Ectodermal cell (in vitro differentiated cells): ENCODE results near the gene COBLL1.
"Not testable (repeated sequence)": the region's sequence is repeated elsewhere in the genome, so short reads cannot be mapped to it uniquely, and the experiment has no call there.

Experiments
- H3K27ac ChIP-seq: 2 replicates; pipeline ENCODE4 v1.7.0; 2013; ENCODE audit warnings: mild to moderate bottlenecking, low read depth, low read length; ENCODE audit not compliant: insufficient read depth, poor library complexity, severe bottlenecking
- H3K27me3 ChIP-seq: 2 replicates; pipeline ENCODE4 v1.7.0; 2013; ENCODE audit warnings: mild to moderate bottlenecking, low read length; ENCODE audit not compliant: insufficient read depth, control insufficient read depth, poor library complexity, severe bottlenecking
- H3K36me3 ChIP-seq: one replicate; pipeline ENCODE4 v1.7.0; 2013; ENCODE audit warnings: low read length; ENCODE audit not compliant: control insufficient read depth, insufficient read depth
- H3K4me1 ChIP-seq: one replicate; pipeline ENCODE4 v1.7.0; 2013; ENCODE audit warnings: low read length; ENCODE audit not compliant: control insufficient read depth, insufficient read depth
- H3K4me3 ChIP-seq: 2 replicates; pipeline ENCODE4 v1.7.0; 2013; ENCODE audit warnings: low read depth, low read length, control low read depth; ENCODE audit not compliant: insufficient read depth
- H3K9me3 ChIP-seq: 2 replicates; pipeline ENCODE4 v1.7.0; 2013; ENCODE audit warnings: mild to moderate bottlenecking, low read length, moderate library complexity; ENCODE audit not compliant: control insufficient read depth
- WGBS, 2 experiments: methylation state at CpG; one replicate each; pipeline ENCODE4 v1.1.7; 2013; ENCODE audit warnings: missing lambda C conversion rate in 2 of 2; 5-methylcytosine and 5-hydroxymethylcytosine counted together

The COBLL1 gene

DNA sequence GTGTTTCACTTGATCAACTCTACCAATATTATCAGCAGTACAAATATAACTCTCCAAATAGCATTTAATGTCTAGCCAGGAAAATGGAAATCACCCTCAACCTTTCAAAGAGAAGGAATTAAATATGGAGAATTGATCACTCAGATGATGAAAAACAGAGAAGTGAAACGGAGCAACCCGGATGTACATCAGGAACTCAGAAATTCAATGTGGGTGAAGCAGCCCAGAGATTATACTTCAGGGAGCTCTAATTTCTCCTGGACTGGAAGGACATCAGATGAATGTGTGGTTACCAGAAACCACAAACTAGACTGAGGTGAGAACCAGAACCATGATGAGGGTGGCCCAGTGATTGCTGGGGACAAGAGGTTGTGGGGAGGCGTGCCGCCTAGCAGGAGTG, 35.5 kb upstream of the COBLL1 start:
- no peaks in the 10 kb centered on the region for H3K9me3 ChIP-seq
- WGBS, 2 experiments = 95 to 98% methylated on average over 4 of the region's 4 CpGs
- peaks cover 5% of the 10 kb centered on the region for H3K4me1 ChIP-seq
- H3K27me3 ChIP-seq = no peaks in the 10 kb centered on the region
- H3K36me3 ChIP-seq = no peaks in the 10 kb centered on the region
- H3K27ac ChIP-seq = no peak overlapping the region
- no peak overlapping the region for H3K4me3 ChIP-seq

DNA sequence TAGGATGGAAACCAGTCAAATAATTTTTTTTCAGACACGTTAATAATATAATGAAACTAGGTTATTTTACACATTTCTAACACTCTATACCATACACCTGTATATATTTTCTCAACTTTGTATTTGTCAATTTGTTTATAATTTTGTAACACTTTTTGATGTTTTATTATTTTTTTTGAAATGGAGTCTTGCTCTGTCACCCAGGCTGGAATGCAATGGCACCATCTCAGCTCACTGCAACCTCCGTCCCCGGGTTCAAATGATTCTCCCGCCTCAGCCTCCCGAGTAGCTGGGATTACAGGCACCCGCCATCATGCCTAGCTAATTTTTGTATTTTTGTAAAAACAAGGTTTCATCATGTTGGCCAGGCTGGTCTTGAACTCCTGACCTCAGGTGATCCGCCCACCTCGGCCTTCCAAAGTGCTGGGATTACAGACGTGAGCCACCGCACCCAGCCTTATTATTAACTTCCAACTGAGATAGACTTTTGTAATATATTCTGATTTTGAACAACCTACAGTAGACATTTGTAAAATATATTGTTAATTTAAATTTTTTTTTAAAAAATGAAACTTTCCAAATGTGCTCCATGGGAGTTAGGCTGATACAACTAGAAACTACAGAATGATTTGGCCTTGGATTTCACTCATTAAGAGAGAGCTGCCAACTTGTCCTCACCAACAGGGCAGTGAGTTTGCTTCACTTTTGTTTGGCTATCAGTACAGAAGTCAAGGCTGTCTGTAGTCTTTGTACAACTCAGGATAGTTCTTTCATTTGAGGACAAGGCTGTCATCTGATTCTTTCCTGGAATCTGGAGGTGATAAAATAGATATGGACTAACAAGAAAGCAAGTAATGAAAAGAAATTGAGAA, 33.9 kb upstream of the COBLL1 start:
- WGBS, 2 experiments = 94 to 95% methylated on average over 7 to 8 of the region's 10 CpGs
- Histone ChIP-seq H3K27me3 (no peaks in the 10 kb centered on the region), H3K9me3 (no peaks in the 10 kb centered on the region), H3K4me1 (peaks cover 5% of the 10 kb centered on the region), H3K27ac (no peak overlapping the region), H3K4me3 (no peak overlapping the region), H3K36me3 (no peaks in the 10 kb centered on the region)

DNA sequence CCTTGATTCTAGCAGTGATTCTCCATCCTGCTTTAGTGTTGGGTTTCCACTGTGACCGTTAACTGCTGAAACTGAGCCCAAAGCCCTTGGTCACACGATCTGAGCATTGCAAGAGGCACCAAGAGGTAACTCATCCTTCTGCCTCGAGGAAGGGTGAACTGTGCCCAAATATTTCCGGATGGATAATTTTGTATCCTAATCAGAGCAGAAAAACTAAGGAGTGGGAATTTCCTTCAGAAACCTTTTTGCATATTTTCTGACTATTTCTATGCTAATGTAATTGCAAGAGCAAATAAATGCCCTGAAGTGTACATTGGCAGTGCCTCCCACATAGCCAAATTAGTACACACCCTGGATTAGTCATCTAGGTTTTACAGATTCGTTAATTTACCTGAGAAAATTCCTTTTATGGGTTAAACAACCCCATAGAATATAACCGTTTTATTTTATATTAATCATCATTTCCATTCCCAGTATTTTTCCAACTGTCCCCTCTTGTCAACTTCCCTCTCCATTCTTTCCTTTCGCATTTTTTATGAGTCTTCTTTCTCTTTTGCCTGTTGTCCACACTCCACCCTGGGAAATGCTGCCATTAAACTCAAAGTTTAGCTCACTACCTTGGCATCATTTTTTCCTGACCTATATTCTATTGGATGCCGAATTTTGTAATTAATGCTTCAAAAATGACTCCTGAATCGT, 31.7 kb upstream of the COBLL1 start:
- Histone ChIP-seq H3K4me1 (peaks cover 2% of the 10 kb centered on the region), H3K36me3 (no peaks in the 10 kb centered on the region), H3K27ac (no peak overlapping the region), H3K9me3 (no peaks in the 10 kb centered on the region), H3K27me3 (no peaks in the 10 kb centered on the region), H3K4me3 (no peak overlapping the region)
- 86% methylated on average over 9 of the region's 9 CpGs for WGBS, 2 experiments

DNA sequence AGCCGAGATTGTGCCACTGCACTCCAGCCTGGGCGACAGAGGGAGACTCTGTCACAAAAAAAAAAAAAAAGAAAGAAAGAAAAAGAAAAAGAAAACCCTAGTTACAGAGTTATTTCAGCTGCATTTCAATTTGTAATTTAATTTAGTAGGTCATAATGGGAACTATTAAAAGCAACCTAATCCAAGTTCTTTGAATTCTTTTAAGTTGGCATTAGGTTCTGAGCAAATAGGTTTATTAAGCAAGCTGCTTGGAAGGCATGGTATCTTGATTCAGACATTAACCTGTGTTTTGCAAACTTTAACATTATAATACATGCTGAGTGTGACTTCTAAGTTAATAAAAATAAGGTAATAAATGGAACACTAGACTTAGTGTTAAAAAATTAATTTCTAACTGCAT, 29.8 kb upstream of the COBLL1 start:
- Histone ChIP-seq H3K4me3 (no peak overlapping the region), H3K4me1 (no peaks in the 10 kb centered on the region), H3K36me3 (no peaks in the 10 kb centered on the region), H3K9me3 (no peaks in the 10 kb centered on the region), H3K27me3 (no peaks in the 10 kb centered on the region), H3K27ac (no peak overlapping the region)
- 92 to 93% methylated on average over 1 to 2 of the region's 2 CpGs for WGBS, 2 experiments

DNA sequence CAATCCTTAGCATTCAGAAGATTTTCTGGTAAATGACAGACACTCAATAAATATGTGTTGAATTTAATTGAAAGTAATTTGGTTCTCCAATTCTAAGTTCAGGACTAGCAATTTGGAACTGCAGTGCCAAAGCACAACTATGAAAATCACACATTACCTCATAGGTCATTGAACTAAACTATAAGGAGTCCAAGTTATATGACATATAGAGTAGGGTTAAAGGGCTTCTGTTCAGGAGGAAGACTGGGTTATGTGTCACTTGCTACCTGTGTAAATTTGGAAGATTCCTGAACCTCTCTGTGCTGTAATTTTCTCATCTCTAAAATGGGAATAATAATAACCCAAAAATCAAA, 27.8 kb upstream of the COBLL1 start:
- Histone ChIP-seq H3K36me3 (no peaks in the 10 kb centered on the region), H3K9me3 (no peaks in the 10 kb centered on the region), H3K4me1 (no peaks in the 10 kb centered on the region), H3K4me3 (no peak overlapping the region), H3K27ac (no peak overlapping the region), H3K27me3 (no peaks in the 10 kb centered on the region)

DNA sequence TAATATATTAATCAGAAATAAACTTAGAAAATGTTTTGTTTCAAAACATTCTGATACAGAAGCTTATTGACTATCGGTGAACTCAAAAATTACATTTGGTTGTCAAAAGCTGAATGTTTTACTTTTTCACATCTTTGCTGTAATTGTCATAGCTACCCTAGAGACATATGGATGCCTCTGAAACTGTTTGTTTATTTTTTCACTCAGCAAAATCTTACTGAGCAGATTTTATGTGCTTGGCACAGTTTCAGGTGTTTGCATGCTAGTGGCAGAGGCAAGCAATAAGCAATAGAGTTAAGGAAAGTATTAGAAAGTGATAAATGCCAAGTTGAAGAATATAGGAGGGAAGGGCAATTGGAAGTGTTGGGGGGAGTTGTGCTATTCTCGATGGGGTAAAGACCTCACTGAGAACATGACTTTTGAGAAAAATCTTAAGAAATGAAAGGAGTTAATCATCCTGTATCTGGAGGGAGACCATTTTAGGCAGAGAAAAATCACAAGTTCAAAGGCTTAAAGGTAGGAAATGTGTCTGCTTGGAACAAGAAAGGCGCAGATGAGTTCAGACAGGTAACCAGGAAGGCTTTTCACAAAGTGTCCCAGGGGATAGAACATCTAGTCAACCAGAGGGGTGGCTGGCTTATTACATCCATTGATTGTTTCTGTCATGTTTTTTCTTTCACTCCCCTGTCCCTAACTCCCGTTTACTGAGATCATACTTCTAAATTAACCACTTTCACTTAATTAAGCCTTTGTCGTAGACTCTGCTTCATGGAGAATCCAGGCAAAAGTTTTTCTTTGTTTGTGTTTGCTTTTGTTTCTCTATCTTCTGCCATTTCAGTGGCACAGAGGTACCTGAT, 27.2 kb upstream of the COBLL1 start:
- Histone ChIP-seq H3K9me3 (no peaks in the 10 kb centered on the region), H3K27me3 (no peaks in the 10 kb centered on the region), H3K4me3 (no peak overlapping the region), H3K4me1 (no peaks in the 10 kb centered on the region), H3K27ac (no peak overlapping the region), H3K36me3 (no peaks in the 10 kb centered on the region)
- WGBS, 2 experiments = 93 to 96% methylated on average over 5 of the region's 5 CpGs

DNA sequence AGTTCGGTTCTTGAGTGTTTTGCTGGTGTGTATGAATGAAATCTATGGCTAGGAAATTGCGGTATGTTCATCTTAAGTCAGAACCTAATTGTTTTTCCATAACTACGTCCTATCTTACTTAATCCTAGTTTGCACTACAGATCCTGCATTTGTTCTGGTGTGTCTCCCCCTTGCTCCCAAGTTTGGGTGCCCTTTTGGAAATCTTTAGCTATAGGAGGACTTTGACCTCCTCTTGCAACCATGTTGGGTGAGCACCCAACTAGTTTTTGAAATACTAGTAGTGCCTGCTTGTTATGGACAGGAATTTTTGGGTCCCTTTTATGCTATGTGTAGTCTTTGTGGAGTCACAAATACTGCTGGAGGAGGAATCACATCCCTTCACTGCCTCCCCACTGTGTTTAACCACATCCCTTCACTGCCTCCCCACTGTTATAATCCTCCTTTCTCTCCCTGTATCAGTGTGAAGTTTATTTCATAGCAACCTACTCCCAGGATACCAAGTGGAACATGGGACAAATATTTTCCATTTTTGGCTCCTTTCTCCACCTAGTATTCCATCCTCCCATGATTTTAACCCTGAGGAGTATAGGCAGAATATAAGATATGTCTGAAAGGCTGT, 26.3 kb upstream of the COBLL1 start:
- H3K9me3 ChIP-seq = no peaks in the 10 kb centered on the region
- H3K4me1 ChIP-seq = no peaks in the 10 kb centered on the region
- no peak overlapping the region for H3K27ac ChIP-seq
- no peak overlapping the region for H3K4me3 ChIP-seq
- 55 to 62% methylated on average over 3 of the region's 3 CpGs for WGBS, 2 experiments
- no peaks in the 10 kb centered on the region for H3K27me3 ChIP-seq
- no peaks in the 10 kb centered on the region for H3K36me3 ChIP-seq

DNA sequence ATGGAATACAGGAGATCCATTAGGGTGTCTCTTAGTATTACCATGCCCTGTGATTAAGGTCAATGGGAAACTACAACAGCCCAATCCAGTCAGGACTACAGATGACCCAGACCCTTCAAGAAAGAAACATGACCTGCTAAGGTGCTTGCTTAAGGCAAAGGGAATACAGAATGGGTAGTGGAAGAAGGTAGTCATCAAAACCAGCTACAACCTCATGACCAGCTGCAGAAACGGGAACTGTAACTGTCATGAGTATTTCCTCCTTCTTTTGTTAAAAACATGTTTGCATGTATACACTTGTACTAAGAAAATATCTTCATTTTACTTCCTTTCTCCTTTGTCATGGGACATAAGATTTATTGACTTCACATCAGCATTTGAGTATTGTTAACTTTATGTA, 24.8 kb upstream of the COBLL1 start:
- not testable (repeated sequence) for H3K36me3 ChIP-seq, H3K4me3 ChIP-seq, H3K27me3 ChIP-seq, H3K27ac ChIP-seq, H3K9me3 ChIP-seq, H3K4me1 ChIP-seq
- WGBS, 2 experiments = 100% methylated on average over 1 of the region's 1 CpG; no CpG with 5 or more reads in 1 of the 2 experiments

DNA sequence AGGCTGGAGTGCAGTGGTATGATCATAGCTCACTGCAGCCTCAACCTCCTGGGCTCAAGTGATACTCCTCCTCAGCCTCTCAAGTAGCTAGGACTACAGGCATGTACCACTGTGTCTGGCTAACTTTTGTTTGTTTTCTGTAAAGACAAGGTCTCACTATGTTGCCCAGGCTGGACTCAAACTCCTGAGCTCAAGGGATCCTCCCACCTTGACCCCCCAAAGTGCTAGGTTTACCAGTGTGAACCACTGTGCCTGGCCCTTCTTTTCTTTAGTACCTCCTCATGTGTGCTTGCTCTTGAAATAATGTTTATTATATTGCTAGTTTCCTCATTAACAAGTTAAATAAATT, 19.0 kb upstream of the COBLL1 start:
- H3K36me3 ChIP-seq = no peaks in the 10 kb centered on the region
- H3K4me1 ChIP-seq = no peaks in the 10 kb centered on the region
- H3K9me3 ChIP-seq = no peaks in the 10 kb centered on the region
- no peaks in the 10 kb centered on the region for H3K27me3 ChIP-seq
- no peak overlapping the region for H3K27ac ChIP-seq
- no peak overlapping the region for H3K4me3 ChIP-seq
